A673 (cell line): ENCODE measurements around the gene ASAP2.

Experiments used
- EZH2 ChIP-seq: fragments of 200-600 bp; sonication (generic); IDR thresholded peaks from 2 replicates; pipeline ENCODE4 v1.6.1; 2017; ENCODE audit warnings: borderline replicate concordance, low read depth, mild to moderate bottlenecking, mixed read lengths, antibody characterized with exemption, low read length; ENCODE audit not compliant: poor library complexity, severe bottlenecking
- TF ChIP-seq, protein P1 (sequence below): fragments of 300-800, 200-600 bp; sonication (generic); conservative IDR thresholded peaks from 2 replicates; pipeline ENCODE4 v1.5.1; 2017; ENCODE audit warnings: low read depth, mild to moderate bottlenecking, antibody characterized with exemption, low read length, moderate library complexity, mixed read lengths

DNA sequence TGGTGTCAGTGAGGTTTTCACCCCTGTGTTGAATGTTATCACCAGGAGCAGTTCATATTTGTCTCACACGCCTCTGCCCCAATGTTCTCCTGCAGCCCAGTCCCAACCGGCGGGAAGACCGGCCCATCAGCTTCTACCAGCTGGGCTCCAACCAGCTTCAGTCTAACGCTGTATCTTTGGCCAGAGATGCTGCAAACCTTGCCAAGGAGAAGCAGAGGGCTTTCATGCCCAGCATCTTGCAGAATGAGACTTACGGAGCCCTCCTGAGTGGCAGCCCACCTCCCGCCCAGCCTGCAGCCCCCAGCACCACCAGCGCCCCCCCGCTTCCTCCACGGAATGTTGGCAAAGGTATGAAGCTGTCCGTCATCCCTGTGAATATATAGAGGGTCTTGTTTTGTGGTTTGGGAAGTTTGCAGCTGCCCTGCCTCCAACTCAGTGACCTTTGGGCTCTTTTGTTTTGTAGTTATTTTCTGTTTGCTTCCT, 181.6 kb downstream of the ASAP2 start:
- TF ChIP-seq, protein P1, sequence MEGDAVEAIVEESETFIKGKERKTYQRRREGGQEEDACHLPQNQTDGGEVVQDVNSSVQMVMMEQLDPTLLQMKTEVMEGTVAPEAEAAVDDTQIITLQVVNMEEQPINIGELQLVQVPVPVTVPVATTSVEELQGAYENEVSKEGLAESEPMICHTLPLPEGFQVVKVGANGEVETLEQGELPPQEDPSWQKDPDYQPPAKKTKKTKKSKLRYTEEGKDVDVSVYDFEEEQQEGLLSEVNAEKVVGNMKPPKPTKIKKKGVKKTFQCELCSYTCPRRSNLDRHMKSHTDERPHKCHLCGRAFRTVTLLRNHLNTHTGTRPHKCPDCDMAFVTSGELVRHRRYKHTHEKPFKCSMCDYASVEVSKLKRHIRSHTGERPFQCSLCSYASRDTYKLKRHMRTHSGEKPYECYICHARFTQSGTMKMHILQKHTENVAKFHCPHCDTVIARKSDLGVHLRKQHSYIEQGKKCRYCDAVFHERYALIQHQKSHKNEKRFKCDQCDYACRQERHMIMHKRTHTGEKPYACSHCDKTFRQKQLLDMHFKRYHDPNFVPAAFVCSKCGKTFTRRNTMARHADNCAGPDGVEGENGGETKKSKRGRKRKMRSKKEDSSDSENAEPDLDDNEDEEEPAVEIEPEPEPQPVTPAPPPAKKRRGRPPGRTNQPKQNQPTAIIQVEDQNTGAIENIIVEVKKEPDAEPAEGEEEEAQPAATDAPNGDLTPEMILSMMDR = no peak
- no peak for TF ChIP-seq EZH2
